ENCODE measurements around the gene CLC. TPM values are rescaled to one million over a fixed set of nuclear protein-coding genes. Genes with fewer than 3 reads are reported as not detected.

Gene CLC
- total and polyA plus RNA-seq, 2 of the 8 experiments (the other 6 are each of a cell fraction or from before 2014, with no cell fraction given) = 6.4 to 12.4 TPM

- POLR2A ChIA-PET (ENCODE audit: partially characterized antibody) = no interaction called here
- no peaks in the 10 kb centered on the region for H3K79me1 ChIP-seq (ENCODE audit: low read depth, low read length)
- no peak overlapping the region for H2AK5ac ChIP-seq (ENCODE audit: low read depth, low read length)
- DNase-seq (ENCODE audit: low read depth in 1 of 2, low spot score in 2 of 2) (no peak), FAIRE-seq (no peak)
- no peak overlapping the region for H3K14ac ChIP-seq (ENCODE audit: insufficient read length)
- H3K36me3 ChIP-seq (ENCODE audit: control insufficient read depth in 2 of 4, insufficient read depth in 4 of 4, low read length in 3 of 4) = no peaks in the 10 kb centered on the region
- no peak overlapping the region for H4K91ac ChIP-seq (replicated peaks; ENCODE audit: insufficient read length, low read length)
- no peak overlapping the region for H3K27ac ChIP-seq (ENCODE audit: low read depth, low read length)
- H2AFZ ChIP-seq (ENCODE audit: low read length) = no peak overlapping the region
- no peak overlapping the region for H4K8ac ChIP-seq (ENCODE audit: extremely low read depth, insufficient read depth, low read length)
- WGBS, 2 experiments (ENCODE audit: extremely low coverage in 1 of 2, insufficient coverage in 1 of 2, insufficient read length in 1 of 2, insufficient replicate concordance in 2 of 2, low coverage in 1 of 2, low lambda C conversion rate in 2 of 2, missing lambda C conversion rate in 1 of 2) = 81% methylated on average over 1 of the region's 1 CpG; no CpG with 5 or more reads in 1 of the 2 experiments
- no peak overlapping the region for H2BK12ac ChIP-seq (ENCODE audit: low read depth, low read length)
- H3K18ac ChIP-seq (ENCODE audit: extremely low read depth, low read length) = no peak overlapping the region
- H3K9ac ChIP-seq (replicated peaks in 1 of 4; ENCODE audit: extremely low read depth in 1 of 4, low read depth in 3 of 4, low read length in 3 of 4) = no peak overlapping the region
- no peak overlapping the region for H3K23ac ChIP-seq (ENCODE audit: insufficient read length)
- H2BK120ac ChIP-seq (replicated peaks; ENCODE audit: low read depth, low read length) = no peak overlapping the region
- H3K23me2 ChIP-seq (ENCODE audit: low read depth, low read length) = no peaks in the 10 kb centered on the region
- H3K9me3 ChIP-seq (ENCODE audit: insufficient read depth in 2 of 2, low read depth in 1 of 2, low read length in 1 of 2) = no peaks in the 10 kb centered on the region
- H3K79me2 ChIP-seq (ENCODE audit: control insufficient read depth in 1 of 2, insufficient read depth in 2 of 2, low read length in 2 of 2) = no peaks in the 10 kb centered on the region
- H3K27me3 ChIP-seq (replicated peaks in 1 of 4; ENCODE audit: control insufficient read depth in 3 of 4, extremely low read depth in 1 of 4, insufficient read depth in 3 of 4, low read length in 3 of 4) = no peaks in the 10 kb centered on the region; a peak in 1 of 7 replicates
- H4K20me1 ChIP-seq (replicated peaks in 1 of 2; ENCODE audit: control insufficient read depth in 1 of 2, insufficient read depth in 2 of 2, low read length in 2 of 2) = no peaks in the 10 kb centered on the region
- H3K4ac ChIP-seq (replicated peaks; ENCODE audit: insufficient read length, low read depth, low read length) = no peak overlapping the region
- H3K4me2 ChIP-seq (ENCODE audit: insufficient read depth in 1 of 2, low read depth in 2 of 2, low read length in 2 of 2) = no peak overlapping the region
- H2BK5ac ChIP-seq (ENCODE audit: low read depth, low read length) = no peak overlapping the region
- H3K4me3 ChIP-seq (ENCODE audit: extremely low read depth in 1 of 4, insufficient read depth in 2 of 4, low read depth in 3 of 4, low read length in 4 of 4) = no peak overlapping the region
- H2BK20ac ChIP-seq (ENCODE audit: low read length) = no peak overlapping the region
- H3K4me1 ChIP-seq (replicated peaks in 1 of 4; ENCODE audit: control insufficient read depth in 3 of 4, insufficient read depth in 4 of 4, low read length in 3 of 4) = peaks cover 0 to 3% (median under 1%) of the 10 kb centered on the region in 4 experiments; a peak in 2 of 7 replicates
- H4K5ac ChIP-seq (ENCODE audit: insufficient read length, low read depth, low read length) = no peak overlapping the region
- no peak overlapping the region for H2BK15ac ChIP-seq (ENCODE audit: low read length)
- CTCF ChIA-PET (ENCODE audit: partially characterized antibody) = no interaction called here
- H3K56ac ChIP-seq (replicated peaks; ENCODE audit: insufficient read length, low read depth, low read length) = no peak overlapping the region
- no peak for TF ChIP-seq CEBPB (IDR thresholded peaks at IDR 0.05; ENCODE audit: low read depth, low read length)
- TF ChIP-seq ATF2 (IDR thresholded peaks at IDR 0.05; ENCODE audit: low read length) = no peak
- no peak for TF ChIP-seq BRCA1 (IDR thresholded peaks at IDR 0.05; ENCODE audit: low read depth, low read length)
- no peak for TF ChIP-seq JUND (IDR thresholded peaks at IDR 0.05; ENCODE audit: low read length)
- no peak for TF ChIP-seq NANOG (IDR thresholded peaks at IDR 0.05; ENCODE audit: insufficient read depth, low read depth, low read length, poor library complexity, severe bottlenecking)
- no peak for TF ChIP-seq CBX5 (IDR thresholded peaks at IDR 0.05; ENCODE audit: low read depth, low read length)
- TF ChIP-seq GABPA (IDR thresholded peaks at IDR 0.05; ENCODE audit: borderline replicate concordance, insufficient read depth, low read length) = no peak
- TF ChIP-seq JUN (IDR thresholded peaks at IDR 0.05; ENCODE audit: low read depth, low read length) = no peak
- no peak for TF ChIP-seq SAP30 (IDR thresholded peaks at IDR 0.05; ENCODE audit: insufficient read depth, insufficient replicate concordance, low read length)
- TF ChIP-seq TBP (IDR thresholded peaks at IDR 0.05; ENCODE audit: low read depth, low read length) = no peak
- TF ChIP-seq TAF1 (IDR thresholded peaks at IDR 0.05; ENCODE audit: low read depth, low read length) = no peak
- no peak for TF ChIP-seq EP300 (IDR thresholded peaks at IDR 0.05; ENCODE audit: borderline replicate concordance in 1 of 2, low read depth in 2 of 2, low read length in 2 of 2)
Measured at GRCh38 chr19:39740395-39740794, 2.6 kb upstream of the CLC start.
